GM19438 (cell line): ENCODE measurements around the gene BBLN.
A peak's percentile ranks its signal among the peaks of the same experiment; 100 is the strongest.
"Not testable (repeated sequence)": the region's sequence is repeated elsewhere in the genome, so short reads cannot be mapped to it uniquely, and the experiment has no call there.

Experiments used
- ATAC-seq: cut with Tn5 transposase; IDR thresholded peaks from one replicate; pipeline ENCODE4 v1.9.1; 2021; ENCODE audit warnings: low read depth; ENCODE audit not compliant: unreplicated experiment

BBLN gene

GRCh38 chr9:128124451-128124850 lies 35.6 kb upstream of the BBLN start:
- no peak for ATAC-seq

GRCh38 chr9:128124873-128125579 lies 35.0 kb upstream of the BBLN start:
- ATAC-seq, result no peak

- no peak for ATAC-seq
Measured at GRCh38 chr9:128125580-128126354, 34.3 kb upstream of the BBLN start.

GRCh38 chr9:128127568-128127989 lies 32.5 kb upstream of the BBLN start, which contains the start of gene PTGES2:
PTGES2 (minus strand) TSS chr9:128127729; CDS start chr9:128127717, 12 bp downstream.
- peak; percentile 55 for ATAC-seq

GRCh38 chr9:128127990-128128835 lies 31.9 kb upstream of the BBLN start:
- ATAC-seq, result peak; percentile 56

GRCh38 chr9:128128836-128129590 lies 31.1 kb upstream of the BBLN start:
- no peak for ATAC-seq

GRCh38 chr9:128129976-128130590 lies 30.0 kb upstream of the BBLN start:
- not testable (repeated sequence) for ATAC-seq

GRCh38 chr9:128130651-128131050 lies 29.4 kb upstream of the BBLN start:
- not testable (repeated sequence) for ATAC-seq

- not testable (repeated sequence) for ATAC-seq
Measured at GRCh38 chr9:128131346-128131745, 28.7 kb upstream of the BBLN start.

GRCh38 chr9:128132139-128132538 lies 27.9 kb upstream of the BBLN start:
- ATAC-seq, result not testable (repeated sequence)

GRCh38 chr9:128135561-128135960 lies 24.5 kb upstream of the BBLN start:
- not testable (repeated sequence) for ATAC-seq

GRCh38 chr9:128136816-128137793 lies 23.0 kb upstream of the BBLN start:
- no peak for ATAC-seq

- no peak for ATAC-seq
Measured at GRCh38 chr9:128138001-128138400, 22.1 kb upstream of the BBLN start.

- no peak for ATAC-seq
Measured at GRCh38 chr9:128139621-128140020, 20.4 kb upstream of the BBLN start.

GRCh38 chr9:128141604-128142003 lies 18.5 kb upstream of the BBLN start:
- no peak for ATAC-seq

GRCh38 chr9:128142061-128142460 lies 18.0 kb upstream of the BBLN start:
- ATAC-seq, result no peak

GRCh38 chr9:128142596-128142995 lies 17.5 kb upstream of the BBLN start:
- ATAC-seq, result no peak

- no peak for ATAC-seq
Measured at GRCh38 chr9:128143525-128144238, 16.4 kb upstream of the BBLN start.
